Measurements from ENCODE around the gene CERS1.

- no peak for TF ChIP-seq CTCF (IDR thresholded peaks at IDR 0.05; ENCODE audit: borderline replicate concordance, extremely low read depth, low read length, poor library complexity, severe bottlenecking)
- no peak for TF ChIP-seq EZH2 (IDR thresholded peaks at IDR 0.05; ENCODE audit: borderline replicate concordance, low read depth, low read length, severe bottlenecking)
These were observed 20.2 kb downstream of the CERS1 start for GRCh38 chr19:18875726-18876125.

All from DND-41 (cell line).